NCI-H460 (cell line): ENCODE results near the gene OR10K2. TPM values are rescaled to one million over a fixed set of nuclear protein-coding genes. Genes with fewer than 3 reads are reported as not detected.
"Not testable (repeated sequence)": the region's sequence is repeated elsewhere in the genome, so short reads cannot be mapped to it uniquely, and the experiment has no call there.

ENCODE experiments used
- DNase-seq: peaks from one replicate; pipeline ENCODE4 v3.0.0-alpha.2; 2016; ENCODE audit warnings: low read depth; ENCODE audit errors: extremely low read depth
- polyA plus RNA-seq: library from polyadenylated mRNA; depleted of rRNA; stranded (reverse); fragments of >200 nt; gene quantifications from 2 replicates; pipeline ENCODE4 v1.2.3, GENCODE V29; 2014; cell fraction: nucleus; rRNA removed
- total RNA-seq: library from RNA; depleted of rRNA; stranded (reverse); fragments of >200 nt; shearing (Covaris generic); gene quantifications from 2 replicates; pipeline ENCODE4 v1.2.3, GENCODE V29; 2014; rRNA removed

OR10K2 gene, protein sequence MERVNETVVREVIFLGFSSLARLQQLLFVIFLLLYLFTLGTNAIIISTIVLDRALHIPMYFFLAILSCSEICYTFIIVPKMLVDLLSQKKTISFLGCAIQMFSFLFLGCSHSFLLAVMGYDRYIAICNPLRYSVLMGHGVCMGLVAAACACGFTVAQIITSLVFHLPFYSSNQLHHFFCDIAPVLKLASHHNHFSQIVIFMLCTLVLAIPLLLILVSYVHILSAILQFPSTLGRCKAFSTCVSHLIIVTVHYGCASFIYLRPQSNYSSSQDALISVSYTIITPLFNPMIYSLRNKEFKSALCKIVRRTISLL
- not detected in 2 replicates for total RNA-seq
- not detected in 2 replicates for polyA plus RNA-seq

GRCh38 chr1:158426137-158426536, at the start of gene OR10K2:
Gene OR10K2, minus strand, starts transcription at chr1:158426237. Its CDS starts 5,371 bp downstream, at chr1:158420866.
- DNase-seq, result no peak

DNA sequence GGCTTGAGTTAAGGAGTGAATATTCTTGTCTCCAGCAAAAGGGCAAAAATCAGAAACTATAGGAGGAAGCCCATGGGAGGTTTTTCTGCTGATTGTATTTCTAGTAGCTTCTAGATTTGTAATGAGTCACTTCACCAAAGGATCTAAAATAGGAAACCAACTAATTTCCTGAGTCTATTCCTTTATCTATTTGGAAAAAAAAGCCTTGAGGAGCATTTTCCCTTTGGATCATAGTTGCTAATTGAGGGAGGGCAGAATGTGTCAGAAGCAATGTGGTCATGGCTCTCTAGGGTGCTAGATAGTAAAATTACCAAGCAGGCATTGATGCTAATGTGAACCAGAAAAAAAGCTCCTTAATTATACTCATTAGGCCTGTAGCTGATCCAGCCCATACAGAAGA, 45.9 kb upstream of the OR10K2 start, which contains the start of gene OR10R2:
TSS of gene OR10R2 (plus strand) at position 301 of the 400 bp plus-strand sequence. CDS start 106 bp downstream, outside the sequence.
- no peak for DNase-seq

DNA sequence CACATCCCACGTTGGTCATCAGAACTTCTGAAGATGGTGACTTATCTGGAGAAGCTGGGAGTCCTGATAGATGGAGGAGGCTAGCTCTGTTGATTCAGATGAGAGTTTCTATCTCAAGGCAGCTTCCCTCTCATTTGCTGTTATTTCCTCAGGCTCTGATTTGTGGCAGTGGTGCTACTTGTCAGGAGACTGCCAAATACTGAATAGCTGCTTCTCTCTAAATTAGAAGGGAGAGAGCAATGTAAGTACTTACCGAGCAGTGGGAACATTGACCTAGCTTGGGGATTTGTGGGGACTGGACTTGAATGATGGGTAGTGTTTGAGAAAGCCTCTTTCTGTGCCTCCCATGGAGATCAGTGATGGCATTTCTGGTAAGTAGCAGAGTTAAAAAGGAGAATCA, 35.5 kb upstream of the OR10K2 start, which contains the start of gene OR10K1:
TSS of gene OR10K1 (plus strand) at position 301 of the 400 bp plus-strand sequence. CDS start 3,728 bp downstream, outside the sequence.
- no peak for DNase-seq

DNA sequence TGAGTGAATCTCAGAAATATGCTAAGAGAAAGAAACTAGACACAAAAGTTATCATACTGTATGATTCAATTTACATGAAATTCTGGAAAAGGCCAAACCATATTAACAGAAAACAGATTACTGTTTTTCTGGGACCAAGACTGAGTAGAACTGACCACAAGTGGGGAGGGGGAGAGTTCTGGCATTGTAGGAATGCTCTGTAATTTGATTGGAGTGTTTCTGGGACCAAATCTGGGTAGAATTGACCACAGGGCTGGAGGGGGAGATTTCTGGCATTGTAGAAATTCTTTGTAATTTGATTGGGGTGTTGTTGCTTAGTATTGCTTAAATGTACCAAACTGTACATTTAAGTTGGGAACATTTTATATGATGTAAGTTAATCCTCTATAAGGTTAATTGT, 32.2 kb upstream of the OR10K2 start:
- DNase-seq, result no peak

DNA sequence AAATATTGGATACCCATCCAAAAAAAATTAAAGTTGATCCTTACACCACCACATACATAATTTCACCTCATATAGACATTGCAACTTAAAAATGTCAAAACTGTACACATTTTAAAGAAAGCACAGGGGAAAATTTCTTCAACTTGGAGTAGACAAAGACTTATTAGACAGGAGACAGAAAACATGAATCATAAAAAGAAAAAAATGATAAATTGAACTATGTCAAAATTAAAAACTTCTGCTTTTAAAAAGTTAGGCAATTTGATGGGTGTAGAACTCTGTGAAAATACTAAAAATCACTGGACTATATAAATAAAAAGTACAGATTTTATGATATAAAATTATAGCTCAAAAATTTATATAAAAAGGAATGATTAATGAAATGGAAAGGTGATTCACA, 31.2 kb upstream of the OR10K2 start:
- no peak for DNase-seq

GRCh38 chr1:158454537-158454936, 28.5 kb upstream of the OR10K2 start:
- DNase-seq, result no peak

- DNase-seq, result no peak
Measured at GRCh38 chr1:158445376-158445775, 19.3 kb upstream of the OR10K2 start.

GRCh38 chr1:158434741-158435140, 8.7 kb upstream of the OR10K2 start:
- no peak for DNase-seq

DNA sequence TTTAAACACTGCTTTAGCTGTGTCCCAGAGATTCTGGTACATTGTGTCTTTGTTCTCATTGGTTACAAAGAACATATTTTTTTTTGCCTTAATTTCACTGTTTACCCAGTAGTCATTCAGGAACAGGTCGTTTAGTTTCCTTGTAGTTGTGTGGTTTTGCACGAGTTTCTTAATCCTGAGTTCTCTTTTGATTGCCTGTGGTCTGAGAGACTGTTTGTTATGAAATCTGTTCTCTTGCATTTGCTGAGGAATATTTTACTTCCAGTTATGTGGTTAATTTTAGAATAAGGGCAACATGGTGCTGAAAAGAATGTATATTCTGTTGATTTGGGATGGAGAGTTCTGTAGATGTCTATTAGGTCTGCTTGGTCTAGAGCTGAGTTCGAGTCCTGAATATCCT, 4.1 kb upstream of the OR10K2 start:
- DNase-seq, result not testable (repeated sequence)

DNA sequence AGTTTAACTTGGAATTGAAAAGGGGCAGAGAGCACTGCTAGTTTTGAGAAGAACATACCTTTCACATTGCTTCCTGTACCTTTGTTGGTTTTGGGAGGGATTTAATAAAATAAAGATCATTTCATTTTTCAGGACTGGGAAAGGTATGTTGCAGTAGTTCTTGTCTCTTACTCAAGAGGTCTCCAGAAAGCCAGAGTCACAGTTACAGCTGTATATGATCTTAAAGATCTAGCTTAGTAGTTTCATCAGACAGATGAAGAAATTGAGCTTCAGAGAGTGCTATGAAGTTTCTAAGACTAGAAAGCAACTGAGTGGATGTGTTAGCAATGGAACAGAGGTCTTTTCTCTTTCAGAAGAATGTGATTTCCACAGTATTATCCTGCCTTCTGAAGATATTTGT, 1.0 kb downstream of the OR10K2 start:
- DNase-seq, result no peak

GRCh38 chr1:158422212-158422611, 3.8 kb downstream of the OR10K2 start:
- no peak for DNase-seq

GRCh38 chr1:158417586-158417985, 8.5 kb downstream of the OR10K2 start:
- no peak for DNase-seq

- no peak for DNase-seq
Measured at GRCh38 chr1:158414651-158415345, 11.2 kb downstream of the OR10K2 start.

DNA sequence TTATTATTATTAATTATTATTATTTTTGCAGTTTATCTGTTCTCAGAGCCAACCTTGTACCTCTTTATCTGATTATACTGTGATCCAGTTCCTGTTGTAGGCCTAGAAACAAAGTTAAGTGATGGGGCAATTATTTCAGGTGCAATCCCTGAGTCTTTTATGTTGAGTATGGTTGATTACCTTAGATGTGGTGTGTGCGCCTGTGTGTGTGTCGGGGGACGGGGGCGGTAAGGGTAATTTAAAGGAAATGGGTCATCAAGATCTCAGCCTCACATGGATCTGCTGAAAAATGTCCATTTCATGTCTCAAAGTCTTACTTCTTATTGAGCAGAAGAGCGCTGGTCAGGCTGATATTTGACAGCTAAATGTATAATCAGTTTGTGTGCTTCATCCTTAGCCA, 18.9 kb downstream of the OR10K2 start:
- DNase-seq, result no peak

- no peak for DNase-seq
Measured at GRCh38 chr1:158400871-158401270, 25.2 kb downstream of the OR10K2 start.

- DNase-seq, result no peak
Measured at GRCh38 chr1:158398818-158399514, 27.1 kb downstream of the OR10K2 start, which contains the start of gene OR10T2. Gene OR10T2, minus strand, starts transcription at chr1:158399466. Its CDS starts 0 bp downstream, at chr1:158399466.

- DNase-seq, result no peak
Measured at GRCh38 chr1:158396646-158397045, 29.4 kb downstream of the OR10K2 start.

DNA sequence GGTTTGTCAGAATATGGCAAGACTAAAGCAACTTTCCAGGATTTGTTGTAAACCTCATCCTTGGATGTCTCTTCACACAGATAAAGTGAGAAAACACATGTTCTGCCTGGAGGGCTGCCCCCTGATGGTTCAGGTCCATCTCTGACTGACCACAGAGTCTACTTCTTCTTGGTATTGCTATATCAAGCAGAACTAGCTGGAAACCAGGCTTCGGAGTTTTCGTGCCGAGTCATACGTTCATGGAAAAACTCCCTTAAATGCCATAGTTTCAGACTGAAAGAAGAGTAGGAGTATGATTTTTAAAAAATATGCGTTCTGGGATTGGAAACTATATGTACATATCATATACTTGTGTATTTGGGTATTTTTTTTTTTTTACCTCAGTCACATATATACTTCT, 32.6 kb downstream of the OR10K2 start:
- DNase-seq, result no peak

DNA sequence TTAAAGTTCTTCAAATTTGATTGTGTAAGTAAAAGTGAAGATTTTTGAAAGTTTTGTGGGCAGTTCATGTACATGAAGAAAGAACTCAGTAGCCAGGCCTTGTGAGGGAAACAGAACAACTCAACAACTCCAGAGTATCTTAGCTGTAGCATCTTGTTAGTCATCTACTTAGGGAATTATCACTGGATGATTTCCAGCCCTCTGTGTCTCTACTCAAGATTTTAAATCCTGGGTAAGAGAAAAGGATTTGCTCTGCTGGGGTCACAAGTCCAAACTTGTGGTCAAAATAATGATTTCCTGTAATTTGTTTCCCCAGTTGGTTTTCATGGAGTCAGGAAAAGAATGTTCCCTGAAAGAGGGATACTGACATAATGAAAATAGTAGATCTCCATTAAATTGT, 34.9 kb downstream of the OR10K2 start:
- DNase-seq, result no peak

GRCh38 chr1:158390331-158390730, 35.7 kb downstream of the OR10K2 start:
- DNase-seq, result no peak

DNA sequence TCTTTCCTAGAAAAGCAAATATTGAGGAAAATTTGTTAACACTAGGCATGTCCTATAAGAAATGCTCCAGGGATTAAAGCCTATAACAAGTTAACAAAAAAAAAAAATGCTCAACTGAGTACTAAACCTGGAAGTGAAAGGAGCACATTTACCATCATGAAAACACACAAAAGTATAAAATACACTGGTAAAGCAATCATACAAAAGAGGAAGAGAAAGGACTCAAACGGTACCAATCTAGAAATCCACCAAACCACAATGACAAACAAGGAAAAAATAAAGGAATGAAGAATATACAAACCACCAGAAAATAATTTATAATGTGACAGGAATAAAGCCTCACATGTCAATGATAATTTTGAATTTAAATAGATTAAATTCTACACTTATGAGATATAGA, 51.2 kb downstream of the OR10K2 start:
- no peak for DNase-seq
